Fibroblast of pulmonary artery (primary cell): ENCODE data around the gene LPP.

ENCODE experiments used
- DNase-seq: peaks from one replicate; pipeline ENCODE4 v3.0.0-alpha.2; 2010; ENCODE audit warnings: low read depth
- H3K4me3 ChIP-seq: replicated peaks from 2 replicates; pipeline ENCODE4 v1.5.1; 2011; ENCODE audit warnings: low read depth, mild to moderate bottlenecking, control low read depth, low read length, moderate library complexity
- TF ChIP-seq, protein P1 (sequence below): IDR thresholded peaks from 2 replicates; pipeline ENCODE4 v1.5.1; 2011; ENCODE audit warnings: mild to moderate bottlenecking, control low read depth, low read length, inconsistent platforms; ENCODE audit errors: missing control alignments

LPP gene

DNA sequence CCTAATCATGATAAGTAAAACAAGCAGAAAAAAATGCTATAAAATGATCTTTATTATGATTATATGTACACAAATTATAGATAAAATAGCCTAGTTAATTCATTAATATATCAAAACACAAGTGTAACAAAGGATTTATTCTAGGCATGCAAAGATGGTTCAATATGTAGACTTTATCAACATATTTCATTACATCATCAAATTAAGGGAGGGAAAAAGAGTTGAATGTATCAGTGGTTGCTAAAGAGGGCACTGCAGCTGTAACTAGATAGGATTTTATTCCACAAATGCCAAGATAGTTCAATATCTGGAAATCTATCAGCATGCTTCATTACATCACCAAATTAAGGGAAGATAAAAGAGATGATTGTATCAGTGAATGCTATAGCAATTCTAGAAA lies 248.3 kb downstream of the LPP start:
- TF ChIP-seq, protein P1, sequence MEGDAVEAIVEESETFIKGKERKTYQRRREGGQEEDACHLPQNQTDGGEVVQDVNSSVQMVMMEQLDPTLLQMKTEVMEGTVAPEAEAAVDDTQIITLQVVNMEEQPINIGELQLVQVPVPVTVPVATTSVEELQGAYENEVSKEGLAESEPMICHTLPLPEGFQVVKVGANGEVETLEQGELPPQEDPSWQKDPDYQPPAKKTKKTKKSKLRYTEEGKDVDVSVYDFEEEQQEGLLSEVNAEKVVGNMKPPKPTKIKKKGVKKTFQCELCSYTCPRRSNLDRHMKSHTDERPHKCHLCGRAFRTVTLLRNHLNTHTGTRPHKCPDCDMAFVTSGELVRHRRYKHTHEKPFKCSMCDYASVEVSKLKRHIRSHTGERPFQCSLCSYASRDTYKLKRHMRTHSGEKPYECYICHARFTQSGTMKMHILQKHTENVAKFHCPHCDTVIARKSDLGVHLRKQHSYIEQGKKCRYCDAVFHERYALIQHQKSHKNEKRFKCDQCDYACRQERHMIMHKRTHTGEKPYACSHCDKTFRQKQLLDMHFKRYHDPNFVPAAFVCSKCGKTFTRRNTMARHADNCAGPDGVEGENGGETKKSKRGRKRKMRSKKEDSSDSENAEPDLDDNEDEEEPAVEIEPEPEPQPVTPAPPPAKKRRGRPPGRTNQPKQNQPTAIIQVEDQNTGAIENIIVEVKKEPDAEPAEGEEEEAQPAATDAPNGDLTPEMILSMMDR: no peak
- no peak overlapping the region for H3K4me3 ChIP-seq
- no peak for DNase-seq

DNA sequence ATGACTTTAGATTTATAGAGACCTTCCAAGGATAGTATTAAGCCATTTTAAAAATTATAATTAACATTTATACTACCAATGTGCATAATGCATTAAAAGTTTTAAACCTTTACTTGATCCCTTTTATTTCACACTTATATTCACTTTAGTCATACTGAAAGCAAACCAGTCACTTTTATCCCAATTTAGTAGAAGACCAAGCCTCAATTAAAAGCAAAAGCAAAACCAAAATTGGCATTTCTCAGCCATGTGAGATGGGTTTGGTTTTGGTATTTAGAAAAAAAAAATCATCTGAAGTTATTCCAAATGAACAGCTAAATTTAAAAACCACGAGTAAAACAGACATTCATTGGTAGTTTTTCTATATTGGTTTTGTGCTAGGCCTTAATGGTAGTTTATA lies 249.4 kb downstream of the LPP start:
- TF ChIP-seq, protein P1: no peak
- H3K4me3 ChIP-seq: no peak overlapping the region
- no peak for DNase-seq

DNA sequence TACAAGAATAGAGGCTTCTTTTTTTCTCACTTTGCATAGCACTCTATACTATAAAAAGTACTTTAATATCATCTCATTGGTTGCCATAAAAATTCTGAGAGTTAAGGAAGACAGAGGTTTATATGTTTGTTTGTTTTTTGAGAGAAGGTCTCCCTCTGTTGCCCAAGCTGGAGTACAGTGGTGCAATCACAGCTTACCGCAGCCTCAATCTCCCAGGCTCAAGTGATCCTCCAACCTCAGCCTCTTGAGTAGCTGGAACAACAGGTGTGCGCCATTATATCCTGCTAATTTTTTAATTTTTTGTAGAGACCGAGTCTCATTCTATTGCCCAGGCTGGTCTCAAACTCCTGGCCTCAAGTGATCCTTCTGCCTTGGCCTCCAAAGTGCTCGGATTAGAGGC lies 250.2 kb downstream of the LPP start:
- TF ChIP-seq, protein P1: no peak
- DNase-seq: no peak
- H3K4me3 ChIP-seq: no peak overlapping the region

DNA sequence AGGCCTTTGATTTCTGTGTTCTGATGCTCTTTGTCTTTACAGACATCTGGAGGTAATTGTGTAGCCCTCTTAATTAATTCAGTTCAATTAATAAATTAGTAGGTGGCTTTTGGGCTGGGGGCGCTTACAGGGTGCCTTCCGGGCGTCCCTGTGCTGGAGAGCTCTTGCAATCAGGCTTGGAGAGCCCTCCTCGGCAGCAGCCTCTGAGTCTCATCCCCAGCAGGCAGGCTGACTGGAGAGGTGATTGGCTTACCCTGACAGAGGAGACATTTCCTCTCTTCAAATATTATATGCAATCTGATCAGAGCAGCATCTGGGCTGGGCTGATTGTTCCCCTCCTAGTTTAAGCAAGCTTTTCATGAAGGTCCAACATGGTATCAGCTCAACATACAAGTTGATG lies 250.7 kb downstream of the LPP start:
- DNase-seq: no peak
- TF ChIP-seq, protein P1: no peak
- H3K4me3 ChIP-seq: no peak overlapping the region

DNA sequence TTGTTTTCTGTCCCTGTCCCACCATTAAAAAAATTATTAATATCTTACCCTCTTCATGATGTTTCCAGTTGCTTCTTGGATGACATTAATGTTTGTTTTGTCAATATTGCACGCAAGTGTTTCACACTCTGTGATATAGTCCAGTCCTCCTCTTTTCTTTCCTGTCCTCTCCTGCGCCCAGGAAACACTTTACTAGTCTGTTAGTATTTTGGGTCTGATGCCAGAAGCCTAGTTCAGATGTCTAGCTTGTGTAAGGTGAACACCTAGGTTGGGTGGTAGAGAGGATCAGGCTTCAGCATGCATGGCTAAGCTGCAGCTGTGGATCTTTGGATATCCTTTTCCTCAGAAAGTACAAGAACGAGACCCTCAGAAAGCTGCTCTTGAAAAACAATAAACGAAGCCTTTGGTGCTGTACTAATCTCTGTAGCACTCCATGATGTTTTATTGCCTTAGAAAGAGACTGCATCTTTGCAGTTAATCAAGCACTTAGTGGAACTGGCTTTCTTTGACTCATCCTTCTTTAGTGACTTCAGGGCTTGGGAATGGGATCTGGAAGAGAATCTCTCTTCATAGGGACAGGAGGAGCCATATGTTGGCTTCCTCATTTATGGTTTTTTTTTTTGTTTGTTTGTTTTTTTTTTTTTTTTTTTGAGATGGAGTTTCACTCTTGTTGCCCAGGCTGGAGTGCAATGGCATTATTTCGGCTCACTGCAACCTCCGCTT lies 253.4 kb downstream of the LPP start:
- TF ChIP-seq, protein P1: no peak

DNA sequence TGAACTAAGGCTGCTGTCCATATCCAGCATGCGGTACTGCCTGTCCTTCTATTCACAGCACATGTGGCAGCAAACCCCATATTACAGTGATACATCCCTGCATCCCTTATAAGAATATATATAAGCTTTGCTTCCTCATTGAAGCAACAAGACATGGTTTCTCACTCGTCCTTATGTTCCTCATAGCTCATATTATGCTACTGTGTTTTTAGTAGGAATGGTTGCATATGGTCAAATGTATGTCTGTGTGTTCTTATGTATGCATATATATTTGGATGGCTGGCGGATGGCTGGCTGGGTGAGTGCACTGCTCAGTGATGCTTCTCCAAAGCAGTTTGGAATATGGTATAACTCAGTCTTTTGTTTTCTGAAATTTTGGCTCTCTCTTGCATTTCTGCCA lies 254.9 kb downstream of the LPP start:
- H3K4me3 ChIP-seq: no peak overlapping the region
- TF ChIP-seq, protein P1: no peak
- DNase-seq: no peak

More for the DNA sequence above, 253.4 kb downstream of the LPP start:
- no peak overlapping the region for H3K4me3 ChIP-seq
- no peak for DNase-seq

DNA sequence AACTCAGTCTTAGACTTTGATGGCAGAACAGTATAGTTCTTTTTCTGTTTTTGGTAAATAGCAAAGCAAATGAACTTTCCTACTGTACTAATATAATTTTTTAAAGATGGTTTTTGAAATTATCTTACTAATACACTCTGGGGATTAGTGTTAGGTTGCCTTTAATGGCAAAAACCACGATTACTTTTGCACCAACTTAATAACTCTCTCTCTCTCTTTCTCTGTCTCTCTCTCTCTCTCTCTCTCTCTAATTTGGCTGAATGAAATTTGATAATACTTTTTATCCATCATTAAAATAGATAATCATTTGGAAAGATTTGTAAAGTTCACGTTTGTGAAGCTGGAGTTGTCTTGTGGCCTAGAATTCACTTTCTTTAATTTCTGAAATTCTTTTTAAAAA lies 257.8 kb downstream of the LPP start:
- H3K4me3 ChIP-seq: no peak overlapping the region
- DNase-seq: no peak
- TF ChIP-seq, protein P1: no peak
